HG03460 (cell line): Measurements from ENCODE around the gene PDE3B.

Source experiments
- ATAC-seq: cut with Tn5 transposase; IDR thresholded peaks from one replicate; pipeline ENCODE4 v1.9.1; 2021; ENCODE audit not compliant: unreplicated experiment

The PDE3B gene

DNA sequence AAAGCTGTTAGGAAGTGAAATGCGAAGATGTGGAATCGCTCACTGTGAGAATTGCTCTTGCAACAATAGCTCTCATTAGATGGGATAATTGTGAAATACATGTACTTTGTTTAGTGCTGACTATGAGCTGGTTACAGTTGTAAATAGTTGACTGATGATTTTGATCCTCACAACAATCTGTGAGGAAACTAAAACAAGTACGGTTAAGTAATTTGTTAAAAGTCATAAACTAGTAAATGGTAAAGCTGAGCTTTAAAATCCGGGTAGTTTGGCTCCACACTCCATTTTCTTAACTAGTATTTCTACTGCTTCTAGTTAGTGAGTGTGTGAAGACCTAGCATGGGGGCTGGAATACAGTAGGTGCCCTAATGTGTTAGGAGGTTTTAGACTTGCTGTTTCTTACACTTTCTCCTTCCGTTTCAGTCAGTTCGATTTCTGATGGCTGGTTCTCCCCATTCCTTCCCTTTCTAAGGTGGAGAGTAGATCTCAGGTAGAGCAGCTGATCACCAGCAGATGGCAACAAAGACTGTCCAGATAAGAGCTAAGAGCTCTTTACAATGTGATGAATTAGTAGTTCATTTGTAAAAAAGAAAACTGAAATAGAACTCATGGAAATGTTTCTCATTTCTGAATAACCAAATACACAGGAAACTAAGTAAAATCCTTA lies 264.7 kb downstream of the PDE3B start:
- no peak for ATAC-seq

GRCh38 chr11:14914536-14914935 lies 270.9 kb downstream of the PDE3B start:
- ATAC-seq = no peak

DNA sequence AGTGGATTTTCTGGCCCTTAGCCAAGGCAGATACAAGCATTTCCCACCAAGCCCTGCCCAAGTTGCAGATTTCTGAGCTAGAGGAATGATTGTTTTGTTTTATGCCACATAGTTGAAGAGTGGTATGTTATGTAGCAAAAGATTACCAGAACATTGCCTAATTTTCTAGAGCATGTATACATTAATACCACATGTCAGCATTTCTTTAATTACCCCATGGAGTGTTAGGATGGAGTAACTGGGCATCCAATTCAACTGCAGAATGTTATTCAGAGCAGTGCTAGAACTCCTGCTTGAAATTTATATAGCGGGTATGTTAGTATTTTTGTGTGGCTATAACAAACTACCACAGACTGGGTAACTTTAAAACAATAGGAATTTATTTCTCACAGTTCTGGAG lies 272.8 kb downstream of the PDE3B start:
- ATAC-seq = no peak
